ENCODE results near the gene EGFR. TPM values are rescaled to one million over a fixed set of nuclear protein-coding genes. Genes with fewer than 3 reads are reported as not detected.
A peak's percentile ranks its signal among the peaks of the same experiment; 100 is the strongest.

The EGFR gene
- total RNA-seq, 1 donor from 2014 or later, result 78.3 TPM

GRCh38 chr7:55160539-55160938 is 141.7 kb downstream of the EGFR start:
- Histone ChIP-seq H3K27me3 (no peaks in the 10 kb centered on the region), H3K36me3 (peaks cover 67% of the 10 kb centered on the region), H3K4me1 (no peaks in the 10 kb centered on the region), H3K9me3 (no peaks in the 10 kb centered on the region), H3K27ac (no peak overlapping the region), H3K4me3 (no peak overlapping the region)
- no peak for DNase-seq
- no peak for TF ChIP-seq CTCF (IDR thresholded peaks at IDR 0.05)
- peak; percentile 71 for ATAC-seq
- intact Hi-C loops (cut with DNase I), result no loop called here

DNA sequence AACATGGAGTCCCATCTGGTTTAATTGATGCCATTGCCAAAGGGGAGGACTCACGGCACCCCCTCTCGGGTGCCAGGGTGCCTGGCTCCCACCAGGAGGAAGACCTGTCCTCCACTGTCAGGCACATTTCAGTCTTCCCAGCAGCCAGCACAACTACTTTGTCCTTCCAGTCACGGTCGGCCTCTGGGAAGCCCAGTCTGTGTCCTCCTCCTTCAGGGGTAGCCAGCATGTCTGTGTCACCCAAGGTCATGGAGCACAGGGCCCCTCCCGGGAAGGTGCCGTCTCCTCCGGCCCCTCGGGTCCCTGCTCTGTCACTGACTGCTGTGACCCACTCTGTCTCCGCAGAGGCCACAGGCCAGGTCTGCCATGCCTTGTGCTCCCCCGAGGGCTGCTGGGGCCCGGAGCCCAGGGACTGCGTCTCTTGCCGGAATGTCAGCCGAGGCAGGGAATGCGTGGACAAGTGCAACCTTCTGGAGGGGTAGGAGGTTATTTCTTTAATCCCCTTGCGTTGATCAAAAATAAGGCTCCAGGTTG is 142.4 kb downstream of the EGFR start:
- peak; percentile 5 for ATAC-seq
- intact Hi-C loops (cut with DNase I), result no loop called here
- DNase-seq, result no peak
- no peaks in the 10 kb centered on the region for H3K4me1 ChIP-seq
- no peak for TF ChIP-seq CTCF (IDR thresholded peaks at IDR 0.05)
- H3K27me3 ChIP-seq, result no peaks in the 10 kb centered on the region
- no peak overlapping the region for H3K4me3 ChIP-seq
- H3K9me3 ChIP-seq, result no peaks in the 10 kb centered on the region
- peaks cover 68% of the 10 kb centered on the region for H3K36me3 ChIP-seq
- H3K27ac ChIP-seq, result no peak overlapping the region

- intact Hi-C loops (cut with DNase I), result no loop called here
- Histone ChIP-seq H3K9me3 (no peaks in the 10 kb centered on the region), H3K27me3 (no peaks in the 10 kb centered on the region), H3K4me3 (no peak overlapping the region), H3K36me3 (peaks cover 57% of the 10 kb centered on the region), H3K27ac (no peak overlapping the region), H3K4me1 (no peaks in the 10 kb centered on the region)
- DNase-seq, result no peak
- no peak for TF ChIP-seq CTCF (IDR thresholded peaks at IDR 0.05)
- ATAC-seq, result no peak
Observed at GRCh38 chr7:55162476-55162875, 143.7 kb downstream of the EGFR start.

GRCh38 chr7:55163733-55164132 is 144.9 kb downstream of the EGFR start:
- Histone ChIP-seq H3K27me3 (no peaks in the 10 kb centered on the region), H3K4me3 (no peak overlapping the region), H3K4me1 (no peaks in the 10 kb centered on the region), H3K36me3 (peaks cover 55% of the 10 kb centered on the region), H3K27ac (no peak overlapping the region), H3K9me3 (no peaks in the 10 kb centered on the region)
- intact Hi-C loops (cut with DNase I), result no loop called here
- no peak for TF ChIP-seq CTCF (IDR thresholded peaks at IDR 0.05)
- DNase-seq (no peak), ATAC-seq (no peak)

GRCh38 chr7:55164527-55164926 is 145.7 kb downstream of the EGFR start:
- TF ChIP-seq CTCF (IDR thresholded peaks at IDR 0.05), result no peak
- Histone ChIP-seq H3K4me1 (no peaks in the 10 kb centered on the region), H3K4me3 (no peak overlapping the region), H3K36me3 (peaks cover 55% of the 10 kb centered on the region), H3K9me3 (no peaks in the 10 kb centered on the region), H3K27ac (no peak overlapping the region), H3K27me3 (no peaks in the 10 kb centered on the region)
- intact Hi-C loops (cut with DNase I), result no loop called here
- peak; percentile 59 for ATAC-seq
- DNase-seq, result no peak
